Keratinocyte (primary cell): ENCODE measurements around the gene CUEDC2. TPM values are rescaled to one million over a fixed set of nuclear protein-coding genes. Genes with fewer than 3 reads are reported as not detected.
"Not testable (repeated sequence)": the region's sequence is repeated elsewhere in the genome, so short reads cannot be mapped to it uniquely, and the experiment has no call there.

Experiments
- DNase-seq: peaks from one replicate; pipeline ENCODE4 v3.0.0-alpha.2; 2011; ENCODE audit warnings: low read depth, missing footprints, low spot score
- FAIRE-seq: peaks from 2 replicates; lab custom pipeline; 2011; peaks lifted over from hg19 to GRCh38; lab: Jason Lieb, UNC
- H2AFZ ChIP-seq: 2 replicates; pipeline ENCODE4 v1.6.0; 2012; ENCODE audit warnings: low read length, control low read depth, inconsistent platforms; ENCODE audit not compliant: control insufficient read depth
- H3K27ac ChIP-seq: 2 replicates; pipeline ENCODE4 v1.5.1; 2011; ENCODE audit warnings: low read length; ENCODE audit not compliant: control insufficient read depth, insufficient read depth
- H3K27me3 ChIP-seq: 3 replicates; pipeline ENCODE4 v1.6.0; 2011; ENCODE audit warnings: low read length; ENCODE audit not compliant: control insufficient read depth, insufficient read depth; ENCODE audit errors: extremely low read depth
- H3K36me3 ChIP-seq, 2 experiments: 2 replicates in 1 of 2; 3 replicates in 1 of 2; pipeline ENCODE4 v1.5.1; 2011; ENCODE audit warnings: low read length in 2 of 2, mild to moderate bottlenecking in 1 of 2; ENCODE audit not compliant: control insufficient read depth in 2 of 2, insufficient read depth in 2 of 2; ENCODE audit errors: extremely low read depth in 1 of 2
- H3K4me1 ChIP-seq: 3 replicates; pipeline ENCODE4 v1.5.1; 2011; ENCODE audit warnings: low read length; ENCODE audit not compliant: control insufficient read depth, insufficient read depth; ENCODE audit errors: extremely low read depth
- H3K4me2 ChIP-seq: 3 replicates; pipeline ENCODE4 v1.6.0; 2011; ENCODE audit warnings: low read depth, low read length; ENCODE audit not compliant: control insufficient read depth, insufficient read depth; ENCODE audit errors: extremely low read depth
- H3K4me3 ChIP-seq, 3 experiments: fragments of 200-600 bp in 1 of 3; sonication (generic) in 1 of 3; 2 replicates in 2 of 3; 3 replicates in 1 of 3; pipeline ENCODE4 v1.5.1; 2011 to 2016; ENCODE audit warnings: low read length in 3 of 3, mild to moderate bottlenecking in 3 of 3, control low read depth in 2 of 3, inconsistent platforms in 1 of 3, low read depth in 1 of 3, mixed read lengths in 1 of 3, mixed run types in 1 of 3, moderate library complexity in 1 of 3; ENCODE audit not compliant: control insufficient read depth in 2 of 3, insufficient read depth in 2 of 3; ENCODE audit errors: extremely low read depth in 1 of 3
- H3K79me2 ChIP-seq: 2 replicates; pipeline ENCODE4 v1.6.0; 2012; ENCODE audit warnings: low read length; ENCODE audit not compliant: control insufficient read depth, insufficient read depth
- H3K9ac ChIP-seq: 3 replicates; pipeline ENCODE4 v1.6.0; 2011; ENCODE audit warnings: low read length; ENCODE audit not compliant: control insufficient read depth, insufficient read depth; ENCODE audit errors: extremely low read depth
- H3K9me1 ChIP-seq: 3 replicates; pipeline ENCODE4 v1.6.0; 2011; ENCODE audit warnings: low read length; ENCODE audit not compliant: control insufficient read depth, insufficient read depth; ENCODE audit errors: extremely low read depth
- H3K9me3 ChIP-seq: 2 replicates; pipeline ENCODE4 v1.5.1; 2012; ENCODE audit warnings: low read depth, low read length; ENCODE audit not compliant: control insufficient read depth
- H4K20me1 ChIP-seq: 3 replicates; pipeline ENCODE4 v1.6.0; 2011; ENCODE audit warnings: low read length; ENCODE audit not compliant: control insufficient read depth, insufficient read depth; ENCODE audit errors: extremely low read depth
- EZH2 ChIP-seq: IDR thresholded peaks from one replicate; pipeline ENCODE4 v1.6.1; 2012; ENCODE audit warnings: inconsistent platforms, mild to moderate bottlenecking, low read length, moderate library complexity
- dilution Hi-C: fragments of 300-500 bp; cut with MboI; formaldehyde crosslinking; loops from one replicate; pipeline ENCODE4 v1.7.0; 2020; ENCODE audit warnings: low sequenced_read_pairs; ENCODE audit not compliant: extremely low pct_ligation_motif_present
- polyA plus RNA-seq, 5 experiments: library from polyadenylated mRNA; depleted of rRNA in 3 of 5; stranded (reverse) in 3 of 5; stranded (forward) in 1 of 5; unstranded in 1 of 5; fragments of >200 nt; gene quantifications; 1 replicate in 1 of 5; 2 replicates in 3 of 5; 3 replicates in 1 of 5; pipeline versions ENCODE4 v1.2.1 to v1.2.3, GENCODE V29; 2011 to 2012; ENCODE audit warnings: missing spikeins in 2 of 5, low read depth in 1 of 5, low replicate concordance in 1 of 5
- TF ChIP-seq, protein P1 (sequence below), 3 experiments: IDR thresholded peaks in 1 of 3; conservative IDR thresholded peaks in 1 of 3; optimal IDR thresholded peaks in 1 of 3; 2 replicates in 2 of 3; 3 replicates in 1 of 3; pipeline versions ENCODE3 to v1.5.1; 2011; ENCODE audit warnings: low read length in 3 of 3, mild to moderate bottlenecking in 3 of 3, moderate library complexity in 2 of 3, control low read depth in 1 of 3, inconsistent platforms in 1 of 3; ENCODE audit not compliant: insufficient read depth in 2 of 3; ENCODE audit errors: extremely low read depth in 1 of 3

Gene CUEDC2
- polyA plus RNA-seq, 1 donor (not counting 4 experiments of a cell fraction or from before 2014, with no cell fraction given), result 46.6 TPM

DNA sequence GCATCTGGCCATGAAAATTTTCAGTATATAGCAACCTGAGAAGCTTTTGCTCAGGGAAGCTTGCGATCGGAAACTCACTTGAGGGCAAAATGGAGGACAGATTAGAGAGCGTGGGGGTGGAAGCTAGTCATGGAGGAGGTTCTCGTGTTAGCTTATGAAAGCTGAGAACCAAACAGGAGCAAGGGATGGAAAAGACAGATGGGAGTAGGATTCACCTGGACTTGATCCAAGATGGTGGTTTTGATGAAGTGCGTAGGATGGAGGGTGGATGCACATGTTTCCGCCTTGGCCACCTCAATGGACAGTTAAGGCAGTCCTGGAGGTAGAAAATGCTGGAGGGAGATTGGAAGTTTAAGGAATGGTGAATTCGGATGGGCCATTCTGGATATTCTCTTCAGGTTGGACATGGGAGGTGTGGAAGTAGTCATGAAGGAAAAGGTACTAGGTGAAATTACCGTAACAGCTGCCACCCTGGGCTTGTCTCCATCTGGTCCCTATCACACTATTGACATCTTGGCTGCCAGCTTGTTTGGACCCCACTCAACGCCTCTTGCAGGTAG is 25.3 kb upstream of the CUEDC2 start:
- Histone ChIP-seq H3K27me3 (no peaks in the 10 kb centered on the region), H3K4me1 (peaks cover 22% of the 10 kb centered on the region), H2AFZ (no peak overlapping the region), H3K9me3 (no peaks in the 10 kb centered on the region), H3K4me2 (no peak overlapping the region), H3K27ac (no peak overlapping the region), H3K36me3 (peaks cover 0 to 5% of the 10 kb centered on the region in 2 experiments), H3K9ac (no peak overlapping the region), H3K79me2 (no peaks in the 10 kb centered on the region), H4K20me1 (no peaks in the 10 kb centered on the region), H3K4me3 (no peak overlapping the region), H3K9me1 (peaks cover 3% of the 10 kb centered on the region)
- dilution Hi-C loops, result no loop called here
- DNase-seq (no peak), FAIRE-seq (no peak)
- TF ChIP-seq, protein P1, sequence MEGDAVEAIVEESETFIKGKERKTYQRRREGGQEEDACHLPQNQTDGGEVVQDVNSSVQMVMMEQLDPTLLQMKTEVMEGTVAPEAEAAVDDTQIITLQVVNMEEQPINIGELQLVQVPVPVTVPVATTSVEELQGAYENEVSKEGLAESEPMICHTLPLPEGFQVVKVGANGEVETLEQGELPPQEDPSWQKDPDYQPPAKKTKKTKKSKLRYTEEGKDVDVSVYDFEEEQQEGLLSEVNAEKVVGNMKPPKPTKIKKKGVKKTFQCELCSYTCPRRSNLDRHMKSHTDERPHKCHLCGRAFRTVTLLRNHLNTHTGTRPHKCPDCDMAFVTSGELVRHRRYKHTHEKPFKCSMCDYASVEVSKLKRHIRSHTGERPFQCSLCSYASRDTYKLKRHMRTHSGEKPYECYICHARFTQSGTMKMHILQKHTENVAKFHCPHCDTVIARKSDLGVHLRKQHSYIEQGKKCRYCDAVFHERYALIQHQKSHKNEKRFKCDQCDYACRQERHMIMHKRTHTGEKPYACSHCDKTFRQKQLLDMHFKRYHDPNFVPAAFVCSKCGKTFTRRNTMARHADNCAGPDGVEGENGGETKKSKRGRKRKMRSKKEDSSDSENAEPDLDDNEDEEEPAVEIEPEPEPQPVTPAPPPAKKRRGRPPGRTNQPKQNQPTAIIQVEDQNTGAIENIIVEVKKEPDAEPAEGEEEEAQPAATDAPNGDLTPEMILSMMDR (optimal IDR thresholded peaks at IDR 0.05 in 1 of 3, IDR thresholded peaks at IDR 0.05 in 1 of 3, conservative IDR thresholded peaks at IDR 0.05 in 1 of 3; ENCODE audit: extremely low read depth in 1 of 3, insufficient read depth in 2 of 3, low read length in 3 of 3), result no peak
- no peak for TF ChIP-seq EZH2

DNA sequence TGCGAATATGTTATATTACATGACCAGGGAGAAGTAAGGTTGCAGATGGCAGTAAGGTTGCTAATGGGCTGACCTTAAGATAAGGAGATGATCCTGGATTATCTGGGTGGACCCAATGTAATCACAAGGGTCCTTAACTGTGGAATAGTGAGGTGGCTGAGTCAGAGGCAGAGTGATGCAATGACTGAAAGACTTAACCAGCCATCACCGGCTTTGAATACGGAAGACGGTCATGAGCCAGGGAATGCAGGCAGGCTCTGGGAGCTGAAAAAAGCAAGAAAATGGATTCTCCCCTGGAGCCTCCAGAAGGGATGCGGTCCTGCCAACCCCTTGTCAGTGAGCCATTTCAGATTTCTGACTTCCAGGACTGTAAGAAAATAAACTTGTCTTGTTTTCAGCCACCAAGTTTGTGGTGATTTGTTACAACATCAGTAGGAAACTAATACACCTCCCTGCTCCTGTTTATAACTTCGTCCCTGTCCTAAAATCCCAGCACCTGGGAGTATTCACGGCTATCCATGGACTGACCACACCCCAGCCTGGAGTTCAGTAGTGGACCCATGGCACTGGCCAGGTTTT is 23.6 kb upstream of the CUEDC2 start:
- FAIRE-seq, result no peak
- H3K27me3 ChIP-seq, result no peaks in the 10 kb centered on the region
- no peak overlapping the region for H3K4me2 ChIP-seq
- H3K36me3 ChIP-seq, result peaks cover 0 to 5% of the 10 kb centered on the region in 2 experiments
- H2AFZ ChIP-seq, result no peak overlapping the region
- no peaks in the 10 kb centered on the region for H3K79me2 ChIP-seq
- H3K9ac ChIP-seq, result no peak overlapping the region
- no peak overlapping the region for H3K4me3 ChIP-seq
- H3K27ac ChIP-seq, result peak overlapping the region; percentile 24
- DNase-seq, result no peak
- peaks cover 3% of the 10 kb centered on the region for H3K9me1 ChIP-seq
- dilution Hi-C loops, result no loop called here
- no peaks in the 10 kb centered on the region for H4K20me1 ChIP-seq
- H3K9me3 ChIP-seq, result no peaks in the 10 kb centered on the region
- no peak for TF ChIP-seq EZH2
- TF ChIP-seq, protein P1 (optimal IDR thresholded peaks at IDR 0.05 in 1 of 3, IDR thresholded peaks at IDR 0.05 in 1 of 3, conservative IDR thresholded peaks at IDR 0.05 in 1 of 3; ENCODE audit: extremely low read depth in 1 of 3, insufficient read depth in 2 of 3, low read length in 3 of 3), result no peak
- peaks cover 20% of the 10 kb centered on the region for H3K4me1 ChIP-seq

DNA sequence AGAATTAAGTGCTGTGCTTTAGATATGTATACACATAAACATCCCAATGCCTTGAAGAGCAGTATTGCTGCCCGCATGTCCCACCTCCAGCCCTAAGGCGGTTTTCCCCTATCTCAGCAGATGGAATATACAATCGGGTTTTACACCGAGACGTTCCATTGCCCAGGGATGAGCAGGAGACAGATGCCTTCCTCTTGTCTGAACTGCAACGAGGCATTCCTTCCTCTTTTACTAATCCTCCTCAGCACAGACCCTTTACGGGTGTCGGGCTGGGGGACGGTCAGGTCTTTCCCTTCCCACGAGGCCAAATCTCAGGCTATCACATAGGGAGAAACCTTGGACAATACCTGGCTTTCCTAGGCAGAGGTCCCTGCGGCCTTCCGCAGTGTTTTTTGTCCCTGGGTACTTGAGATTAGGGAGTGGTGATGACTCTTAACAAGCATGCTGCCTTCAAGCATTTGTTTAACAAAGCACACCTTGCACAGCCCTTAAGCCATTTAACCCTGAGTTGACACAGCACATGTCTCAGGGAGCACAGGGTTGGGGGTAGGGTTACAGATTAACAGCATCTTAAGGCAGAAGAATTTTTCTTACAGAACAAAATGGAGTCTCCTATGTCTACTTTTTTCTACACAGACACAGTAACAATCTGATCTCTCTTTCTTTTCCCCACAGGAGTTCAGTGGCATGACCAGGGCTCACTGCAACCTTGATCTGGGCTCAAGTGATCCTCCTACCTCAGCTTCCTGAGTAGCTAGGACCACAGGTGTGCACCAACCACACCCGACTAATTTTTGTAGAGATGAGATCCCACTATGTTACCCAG is 22.5 kb upstream of the CUEDC2 start:
- H3K36me3 ChIP-seq, H3K27me3 ChIP-seq, H3K4me3 ChIP-seq, H3K79me2 ChIP-seq, H2AFZ ChIP-seq, H4K20me1 ChIP-seq, H3K9ac ChIP-seq, dilution Hi-C loops, H3K9me3 ChIP-seq, DNase-seq, H3K9me1 ChIP-seq, H3K4me2 ChIP-seq, FAIRE-seq: not testable (repeated sequence)
- Histone ChIP-seq H3K27ac (peak overlapping the region; percentile 24), H3K4me1 (peaks cover 18% of the 10 kb centered on the region)
